HG03060 (cell line): Measurements from ENCODE around the gene NOLC1.
"Not testable (repeated sequence)": the region's sequence is repeated elsewhere in the genome, so short reads cannot be mapped to it uniquely, and the experiment has no call there.

Experiments
- ATAC-seq: cut with Tn5 transposase; IDR thresholded peaks from one replicate; pipeline ENCODE4 v1.9.1; 2021; ENCODE audit warnings: low read depth, moderate number of reproducible peaks; ENCODE audit not compliant: unreplicated experiment

The NOLC1 gene

GRCh38 chr10:102153093-102153620, 968 bp downstream of the NOLC1 start:
- no peak for ATAC-seq

GRCh38 chr10:102154466-102155116, 2.4 kb downstream of the NOLC1 start:
- ATAC-seq = no peak

GRCh38 chr10:102157224-102157623, 5.0 kb downstream of the NOLC1 start:
- no peak for ATAC-seq

GRCh38 chr10:102159051-102159597, 6.9 kb downstream of the NOLC1 start:
- ATAC-seq = no peak

GRCh38 chr10:102159831-102160230, 7.6 kb downstream of the NOLC1 start:
- ATAC-seq = no peak

- ATAC-seq = no peak
Observed at GRCh38 chr10:102163342-102163989, 11.3 kb downstream of the NOLC1 start.

GRCh38 chr10:102167861-102168260, 15.7 kb downstream of the NOLC1 start:
- ATAC-seq = no peak

- no peak for ATAC-seq
Observed at GRCh38 chr10:102170602-102171001, 18.4 kb downstream of the NOLC1 start.

- ATAC-seq = no peak
Observed at GRCh38 chr10:102172288-102172687, 20.1 kb downstream of the NOLC1 start.

- no peak for ATAC-seq
Observed at GRCh38 chr10:102175415-102175814, 23.2 kb downstream of the NOLC1 start.

GRCh38 chr10:102184606-102185005, 32.4 kb downstream of the NOLC1 start:
- ATAC-seq = no peak

GRCh38 chr10:102185272-102185671, 33.1 kb downstream of the NOLC1 start:
- no peak for ATAC-seq

- ATAC-seq = no peak
Observed at GRCh38 chr10:102185811-102186527, 33.8 kb downstream of the NOLC1 start.

GRCh38 chr10:102188298-102188940, 36.2 kb downstream of the NOLC1 start:
- ATAC-seq = no peak

- not testable (repeated sequence) for ATAC-seq
Observed at GRCh38 chr10:102188941-102189898, 37.0 kb downstream of the NOLC1 start.

- ATAC-seq = no peak
Observed at GRCh38 chr10:102191956-102192355, 39.8 kb downstream of the NOLC1 start.

GRCh38 chr10:102195296-102195870, 43.2 kb downstream of the NOLC1 start:
- ATAC-seq = no peak

GRCh38 chr10:102196893-102197292, 44.7 kb downstream of the NOLC1 start:
- no peak for ATAC-seq

GRCh38 chr10:102198027-102198426, 45.8 kb downstream of the NOLC1 start:
- no peak for ATAC-seq
